Glutamatergic neuron (in vitro differentiated cells): ENCODE data around the gene C2CD5. TPM values are rescaled to one million over a fixed set of nuclear protein-coding genes. Genes with fewer than 3 reads are reported as not detected.

Experiments
- DNase-seq: peaks from one replicate; pipeline ENCODE4 v3.0.0; 2022
- H3K27ac Mint-ChIP-seq: one replicate; pipeline ENCODE4 v1.8.0; 2020; ENCODE audit warnings: mild to moderate bottlenecking, mixed read lengths, inconsistent platforms; ENCODE audit not compliant: unreplicated experiment
- H3K27me3 Mint-ChIP-seq: one replicate; pipeline ENCODE4 v1.8.0; 2020; ENCODE audit warnings: mild to moderate bottlenecking, moderate library complexity, mixed read lengths, inconsistent platforms; ENCODE audit not compliant: unreplicated experiment
- H3K36me3 Mint-ChIP-seq: one replicate; pipeline ENCODE4 v1.8.0; 2020; ENCODE audit warnings: mild to moderate bottlenecking, mixed read lengths, inconsistent platforms; ENCODE audit not compliant: unreplicated experiment
- H3K4me1 Mint-ChIP-seq: one replicate; pipeline ENCODE4 v1.8.0; 2020; ENCODE audit warnings: mild to moderate bottlenecking, low read depth, mixed read lengths, inconsistent platforms; ENCODE audit not compliant: unreplicated experiment
- H3K4me3 Mint-ChIP-seq: one replicate; pipeline ENCODE4 v1.8.0; 2020; ENCODE audit warnings: mild to moderate bottlenecking, mixed read lengths, inconsistent platforms; ENCODE audit not compliant: unreplicated experiment
- H3K9me3 Mint-ChIP-seq: one replicate; pipeline ENCODE4 v1.8.0; 2020; ENCODE audit warnings: mild to moderate bottlenecking, moderate library complexity, mixed read lengths, inconsistent platforms; ENCODE audit not compliant: unreplicated experiment
- total RNA-seq: library from RNA; stranded (reverse); fragmentation: NEBNext Ultra II Directional; extraction: Animal tissue kit (Norgen Biotek cat#: 25700); gene quantifications from one replicate; pipeline ENCODE4 v1.2.1, GENCODE V29; 2021; ENCODE audit not compliant: unreplicated experiment
- TF ChIP-seq, protein P1 (sequence below): fragments of 200-600 bp; sonication (generic); IDR thresholded peaks from one replicate; pipeline ENCODE4 v1.5.0; 2021; ENCODE audit not compliant: partially characterized antibody, unreplicated experiment

C2CD5 gene
- total RNA-seq, 1 donor from 2014 or later = 104 TPM

DNA sequence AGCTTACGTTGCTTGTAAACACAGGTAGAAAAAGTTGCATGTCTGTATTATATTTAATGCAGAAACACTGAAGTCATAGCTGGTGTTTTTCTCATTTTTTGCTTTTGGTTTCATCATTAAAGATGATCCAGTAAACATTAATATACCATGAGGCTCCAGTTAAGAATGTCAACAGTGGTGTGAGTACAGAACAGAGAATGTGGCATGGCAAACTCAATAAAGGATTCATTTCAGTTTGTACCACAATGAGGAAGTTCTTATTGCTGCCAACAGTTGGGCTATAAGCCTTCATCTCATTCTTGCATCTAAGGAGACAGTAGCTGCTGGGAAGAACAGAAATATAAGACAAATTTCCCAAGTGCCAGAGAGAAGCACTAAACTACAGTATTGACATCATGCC is 137.7 kb downstream of the C2CD5 start:
- H3K4me1 Mint-ChIP-seq = no peaks in the 10 kb centered on the region
- no peaks in the 10 kb centered on the region for H3K27me3 Mint-ChIP-seq
- no peak overlapping the region for H3K4me3 Mint-ChIP-seq
- H3K27ac Mint-ChIP-seq = no peak overlapping the region
- DNase-seq = no peak
- peaks cover 2% of the 10 kb centered on the region for H3K9me3 Mint-ChIP-seq
- TF ChIP-seq, protein P1, sequence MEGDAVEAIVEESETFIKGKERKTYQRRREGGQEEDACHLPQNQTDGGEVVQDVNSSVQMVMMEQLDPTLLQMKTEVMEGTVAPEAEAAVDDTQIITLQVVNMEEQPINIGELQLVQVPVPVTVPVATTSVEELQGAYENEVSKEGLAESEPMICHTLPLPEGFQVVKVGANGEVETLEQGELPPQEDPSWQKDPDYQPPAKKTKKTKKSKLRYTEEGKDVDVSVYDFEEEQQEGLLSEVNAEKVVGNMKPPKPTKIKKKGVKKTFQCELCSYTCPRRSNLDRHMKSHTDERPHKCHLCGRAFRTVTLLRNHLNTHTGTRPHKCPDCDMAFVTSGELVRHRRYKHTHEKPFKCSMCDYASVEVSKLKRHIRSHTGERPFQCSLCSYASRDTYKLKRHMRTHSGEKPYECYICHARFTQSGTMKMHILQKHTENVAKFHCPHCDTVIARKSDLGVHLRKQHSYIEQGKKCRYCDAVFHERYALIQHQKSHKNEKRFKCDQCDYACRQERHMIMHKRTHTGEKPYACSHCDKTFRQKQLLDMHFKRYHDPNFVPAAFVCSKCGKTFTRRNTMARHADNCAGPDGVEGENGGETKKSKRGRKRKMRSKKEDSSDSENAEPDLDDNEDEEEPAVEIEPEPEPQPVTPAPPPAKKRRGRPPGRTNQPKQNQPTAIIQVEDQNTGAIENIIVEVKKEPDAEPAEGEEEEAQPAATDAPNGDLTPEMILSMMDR = no peak
- H3K36me3 Mint-ChIP-seq = no peaks in the 10 kb centered on the region

DNA sequence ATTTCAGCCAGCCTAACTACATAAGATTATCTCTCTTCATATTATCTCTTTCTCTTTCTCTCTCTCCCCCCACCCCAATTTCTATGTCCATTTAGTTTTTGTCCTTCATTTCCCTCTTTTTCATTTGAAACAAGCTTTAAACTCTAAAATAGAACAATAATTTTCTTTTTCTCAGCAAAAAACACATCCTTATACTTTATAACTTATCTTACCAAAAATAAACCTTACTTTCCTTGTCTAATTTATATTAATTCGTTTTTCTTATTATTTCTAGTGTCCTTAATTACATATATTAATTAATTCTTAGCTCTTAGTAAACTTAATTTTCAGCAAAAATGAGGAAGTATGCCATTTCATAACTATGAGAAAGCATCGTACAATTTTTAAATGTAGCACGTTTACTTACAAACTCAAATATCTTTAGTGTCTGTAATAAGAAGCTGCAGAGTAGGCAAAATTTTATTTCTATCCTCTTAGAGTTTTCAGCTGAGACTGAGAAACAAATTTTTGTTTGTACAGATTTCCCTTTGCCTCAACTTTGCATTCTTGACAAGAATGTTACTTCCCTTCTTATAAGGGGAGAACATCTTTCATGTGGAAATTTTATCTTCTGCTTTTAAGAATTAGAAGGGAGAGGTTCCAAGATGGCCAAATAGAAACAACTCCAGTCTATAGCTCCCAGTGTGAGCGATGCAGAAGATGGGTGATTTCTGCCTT is 144.7 kb downstream of the C2CD5 start:
- H3K27ac Mint-ChIP-seq = no peak overlapping the region
- H3K9me3 Mint-ChIP-seq = peaks cover 2% of the 10 kb centered on the region
- H3K36me3 Mint-ChIP-seq = no peaks in the 10 kb centered on the region
- H3K4me3 Mint-ChIP-seq = no peak overlapping the region
- no peaks in the 10 kb centered on the region for H3K27me3 Mint-ChIP-seq
- no peak for DNase-seq
- TF ChIP-seq, protein P1 = no peak
- H3K4me1 Mint-ChIP-seq = no peaks in the 10 kb centered on the region

Other genes with a start within 250 kb of the C2CD5 start
- 22.0 TPM for gene ST8SIA1, start 209.8 kb downstream of the C2CD5 start, total RNA-seq
- 118 TPM for gene ETNK1, start 80.6 kb upstream of the C2CD5 start, total RNA-seq